ENCODE measurements around the gene NAT10.

Gene NAT10

DNA sequence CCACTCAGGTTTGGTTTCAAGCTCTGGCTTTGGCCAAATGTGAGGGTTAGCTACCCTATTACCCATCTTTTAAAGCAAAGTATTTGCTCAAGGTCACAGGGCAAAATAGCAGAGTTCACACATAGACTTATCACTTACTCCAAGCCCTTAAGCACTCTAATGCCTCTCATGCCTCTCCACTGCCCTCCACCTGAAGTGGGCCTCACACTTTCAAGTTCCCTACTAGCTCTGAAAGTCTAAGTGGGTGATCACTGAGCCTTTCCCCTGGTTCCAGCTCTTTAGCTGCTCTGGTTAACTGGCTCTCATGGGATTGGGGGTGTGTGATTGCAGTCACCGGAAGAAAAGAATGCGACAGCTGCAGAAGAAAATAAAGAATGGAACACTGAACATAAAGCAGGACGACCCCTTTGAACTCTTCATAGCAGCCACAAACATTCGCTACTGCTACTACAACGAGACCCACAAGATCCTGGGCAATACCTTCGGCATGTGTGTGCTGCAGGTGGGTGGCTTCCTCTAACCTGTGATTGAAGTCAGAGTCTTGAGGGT lies 6.4 kb downstream of the NAT10 start:
- DNase-seq, result no peak

DNA sequence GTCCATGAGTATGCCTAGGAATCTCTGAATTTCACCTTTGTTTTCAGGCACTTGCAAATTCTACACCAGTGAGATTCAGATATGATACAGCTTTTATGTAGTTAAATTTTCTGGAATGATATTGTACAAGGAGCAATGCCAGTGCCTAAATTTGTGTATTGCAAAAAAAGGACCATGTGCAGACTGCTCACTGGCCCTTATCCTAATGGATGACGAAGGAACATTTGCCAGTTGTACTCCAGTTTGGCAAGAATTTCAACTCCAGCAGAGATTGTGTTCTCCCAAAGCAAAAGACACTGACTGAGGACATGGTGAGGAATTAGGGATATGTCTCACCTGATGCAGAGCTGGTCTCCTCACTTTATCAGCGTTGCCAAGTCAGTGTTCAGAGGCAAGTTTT lies 8.6 kb downstream of the NAT10 start:
- DNase-seq, result no peak

DNA sequence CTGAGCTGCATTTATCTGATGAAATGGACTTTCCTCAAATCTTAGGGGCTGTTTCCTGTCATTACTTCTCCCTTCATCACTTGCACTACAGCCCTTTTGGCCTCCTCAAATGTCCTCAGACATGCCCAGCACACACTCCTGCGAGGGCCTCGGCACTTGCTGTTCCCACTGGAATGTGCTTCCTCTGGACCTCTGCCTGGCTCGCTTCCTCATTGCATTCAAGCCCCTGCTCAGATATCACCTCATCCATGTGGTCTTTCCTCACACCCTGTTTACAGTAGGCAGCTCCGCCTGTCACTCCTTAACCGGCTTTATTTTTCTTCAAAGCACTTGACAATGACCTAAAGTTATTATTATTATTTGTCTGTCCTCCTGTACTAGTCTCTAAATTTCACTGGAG lies 9.0 kb downstream of the NAT10 start:
- DNase-seq, result no peak

DNA sequence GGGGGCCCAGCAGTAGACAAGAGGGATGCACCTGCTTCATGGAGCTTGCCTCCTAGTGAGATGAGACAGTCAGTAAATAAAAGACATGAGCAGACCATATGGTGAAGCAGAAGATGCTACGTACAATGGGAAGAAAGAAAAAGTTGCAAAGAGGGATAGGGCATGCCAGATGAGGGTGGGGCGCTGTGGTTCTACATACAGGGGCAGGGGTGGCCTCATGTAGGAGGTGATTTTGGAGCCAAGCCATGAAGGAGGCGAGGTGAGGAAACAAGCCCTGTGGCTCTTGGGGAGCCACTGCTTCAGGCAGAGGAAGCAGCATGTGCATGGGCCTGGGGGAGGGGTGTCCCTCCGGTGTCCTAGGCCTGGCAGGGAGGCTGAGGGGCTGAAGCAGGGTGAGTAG lies 15.2 kb downstream of the NAT10 start:
- DNase-seq, result no peak

DNA sequence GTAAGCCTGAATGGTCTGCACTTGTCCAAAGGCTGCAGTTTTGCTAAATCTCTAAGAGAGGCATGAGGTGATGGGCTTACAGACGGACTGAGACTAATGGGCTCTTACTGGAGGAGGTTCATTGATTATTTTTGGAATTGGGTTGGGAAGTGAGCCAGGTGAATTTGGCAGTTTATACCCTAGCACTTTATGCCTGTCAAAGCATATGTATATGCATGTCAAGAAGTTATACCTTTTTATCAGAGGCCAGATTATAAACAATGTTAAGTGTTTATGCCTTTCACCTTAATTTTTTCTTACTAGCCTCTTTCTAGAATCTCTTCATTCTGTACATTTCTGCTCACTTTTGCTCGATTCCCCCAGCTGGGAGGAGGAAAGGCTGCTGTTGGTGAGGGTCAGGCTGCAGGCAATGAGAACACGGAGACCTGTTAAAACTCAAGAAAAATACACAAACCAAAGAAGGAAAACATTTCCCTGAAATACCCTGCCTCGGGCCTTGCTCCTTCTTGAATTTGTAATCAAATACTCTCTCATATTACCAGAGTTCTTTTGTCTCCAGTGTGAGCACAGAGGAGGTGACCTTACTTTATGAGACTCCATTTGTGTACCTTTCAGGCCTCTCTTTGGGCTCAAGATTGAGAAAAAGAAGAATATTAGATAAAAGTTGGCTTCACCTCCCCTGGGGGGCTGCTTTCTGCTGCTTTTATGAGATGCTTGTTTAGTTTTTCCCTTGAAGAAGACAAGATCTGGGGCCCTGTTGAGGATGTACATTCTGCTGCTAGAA lies 19.6 kb downstream of the NAT10 start:
- DNase-seq, result no peak

DNA sequence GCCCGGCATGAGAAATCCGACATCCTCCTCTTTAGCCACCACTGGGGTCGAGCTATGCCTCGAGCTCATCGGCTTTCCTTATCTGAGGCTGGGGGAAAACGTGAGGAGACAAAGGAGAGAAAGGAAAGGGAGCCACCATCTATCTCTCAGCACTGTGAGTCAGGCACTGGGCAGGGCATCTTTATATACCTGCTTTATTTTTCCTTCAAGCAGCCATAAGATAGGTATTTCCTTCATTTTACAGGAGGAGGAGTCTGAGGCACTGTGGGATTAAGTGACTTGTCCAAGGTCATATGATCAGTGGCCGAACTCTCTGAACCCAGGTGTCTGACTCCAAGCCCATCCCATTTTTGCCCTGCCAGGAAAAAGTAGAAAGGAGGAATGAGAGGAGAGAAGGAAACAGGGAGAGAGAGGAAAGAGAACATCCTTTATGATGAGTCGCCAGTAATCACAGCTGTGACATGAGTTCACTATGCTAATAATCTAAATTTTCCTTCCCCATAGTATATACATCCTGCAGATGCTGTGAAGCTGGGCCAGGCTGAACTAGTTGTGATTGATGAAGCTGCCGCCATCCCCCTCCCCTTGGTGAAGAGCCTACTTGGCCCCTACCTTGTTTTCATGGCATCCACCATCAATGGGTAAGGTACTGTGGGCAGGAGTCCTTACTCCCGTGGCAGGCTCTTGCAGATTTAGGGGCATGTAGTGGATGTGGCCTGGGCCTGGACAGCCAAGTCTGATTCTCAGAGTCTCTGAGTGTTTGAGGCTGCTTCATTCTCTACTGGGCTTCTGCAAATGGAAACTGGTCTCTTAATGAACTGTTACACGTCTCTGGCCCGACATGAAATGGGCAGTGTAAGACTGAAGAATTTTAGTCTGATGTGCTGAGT lies 21.8 kb downstream of the NAT10 start:
- no peak for DNase-seq

DNA sequence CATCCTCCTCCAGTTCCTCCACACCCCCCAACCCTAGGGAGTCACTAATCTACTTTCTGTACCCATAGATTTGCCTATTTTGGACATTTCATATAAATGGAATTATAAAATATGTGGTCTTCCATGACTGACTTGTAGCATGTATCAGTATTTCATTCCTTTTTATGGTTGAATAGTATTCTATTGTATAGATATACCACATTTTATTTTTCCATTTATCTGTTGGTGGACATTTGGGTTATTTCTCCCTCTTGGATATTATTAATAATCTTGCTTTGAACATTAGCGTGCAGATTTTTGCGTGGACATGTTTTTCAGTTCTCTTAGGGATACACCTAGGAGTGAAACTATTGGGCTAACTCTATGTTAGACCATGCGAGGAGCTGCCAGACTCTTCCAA lies 23.4 kb downstream of the NAT10 start:
- no peak for DNase-seq

DNA sequence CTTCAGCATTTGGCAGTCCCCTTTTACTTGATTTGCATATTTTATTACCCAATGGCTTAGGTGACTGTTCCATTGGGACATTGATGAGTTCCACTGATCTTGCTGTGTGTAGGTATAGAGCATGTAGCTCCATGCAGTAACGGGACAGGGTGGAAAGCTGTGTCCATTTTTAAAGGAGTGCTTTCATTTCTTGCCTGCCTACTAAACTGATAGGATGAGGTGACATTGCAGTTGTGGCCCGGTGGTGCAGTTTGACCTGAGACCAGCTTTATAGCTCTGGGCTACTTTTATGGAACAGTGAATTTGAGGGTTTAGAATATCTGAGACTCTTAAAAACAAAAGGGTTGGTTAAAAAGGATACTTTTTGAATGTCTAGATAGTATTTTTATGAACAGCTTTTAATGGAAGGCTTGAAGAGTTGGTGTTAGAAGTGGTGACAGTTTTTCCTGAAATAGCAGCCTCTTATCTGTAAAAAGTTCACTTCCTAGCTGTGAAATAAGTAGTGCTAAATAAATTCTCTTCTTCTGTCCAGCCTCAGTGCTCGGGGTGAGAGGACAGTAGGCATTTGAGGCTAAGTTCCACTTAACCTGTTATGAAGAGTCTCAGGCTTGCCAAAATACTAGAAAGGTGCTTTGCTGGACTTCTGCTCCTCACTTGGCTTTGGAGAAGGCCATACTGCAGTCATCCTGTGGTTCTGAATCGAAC lies 27.0 kb downstream of the NAT10 start:
- no peak for DNase-seq

DNA sequence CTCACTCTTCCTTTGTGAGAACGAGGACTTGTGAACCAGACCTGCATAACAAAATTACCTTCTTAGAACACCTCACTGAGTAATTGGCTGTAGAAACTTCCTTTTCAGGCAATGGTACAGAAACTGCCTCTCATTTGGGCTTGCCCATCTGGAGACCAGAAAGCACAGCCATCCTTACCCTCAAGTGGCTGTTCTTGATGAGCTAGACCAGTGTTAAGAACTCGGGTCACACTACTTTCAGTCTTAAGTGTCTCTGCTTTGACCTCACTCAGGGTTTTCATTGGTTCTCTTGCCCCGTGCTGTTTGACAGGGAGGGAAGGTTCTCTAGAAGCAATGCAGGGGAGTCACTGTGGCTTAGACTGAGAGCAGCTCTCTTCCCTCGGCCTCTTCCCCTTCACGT lies 29.3 kb downstream of the NAT10 start:
- no peak for DNase-seq

DNA sequence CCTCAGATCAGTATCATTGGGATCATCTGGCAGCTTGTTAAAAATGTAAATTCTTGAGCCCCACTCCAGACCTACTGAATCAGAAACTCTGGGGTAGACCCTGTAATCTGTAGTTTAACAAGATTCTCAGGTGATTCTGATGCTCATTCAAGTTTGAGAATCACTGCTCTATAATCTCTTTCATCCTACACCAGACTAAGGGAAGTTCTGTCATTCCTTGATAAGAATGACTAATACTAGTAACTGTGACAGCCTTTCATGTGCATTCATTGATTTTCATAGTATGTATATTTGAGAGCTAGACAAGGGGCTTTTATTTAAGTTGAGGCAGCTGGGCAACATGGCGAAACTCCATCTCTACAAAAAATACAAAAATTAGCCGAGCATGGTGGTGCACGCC lies 30.0 kb downstream of the NAT10 start:
- no peak for DNase-seq

DNA sequence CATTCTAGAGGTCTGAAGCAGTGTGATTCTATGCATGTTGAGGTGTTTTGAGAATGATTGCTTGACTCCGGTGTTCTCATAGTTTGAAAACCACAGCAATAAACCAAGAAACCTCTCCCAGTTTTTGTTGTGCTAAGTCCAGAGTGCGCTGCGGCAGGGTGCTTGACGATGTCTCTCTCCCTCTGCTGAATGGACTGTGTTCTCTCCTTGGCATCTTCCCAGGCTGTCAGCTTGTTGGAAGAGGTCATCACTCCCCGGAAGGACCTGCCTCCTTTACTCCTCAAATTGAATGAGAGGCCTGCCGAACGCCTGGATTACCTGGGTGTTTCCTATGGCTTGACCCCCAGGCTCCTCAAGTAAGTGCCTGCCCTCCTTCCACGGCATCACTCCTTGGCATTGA lies 31.0 kb downstream of the NAT10 start:
- no peak for DNase-seq

DNA sequence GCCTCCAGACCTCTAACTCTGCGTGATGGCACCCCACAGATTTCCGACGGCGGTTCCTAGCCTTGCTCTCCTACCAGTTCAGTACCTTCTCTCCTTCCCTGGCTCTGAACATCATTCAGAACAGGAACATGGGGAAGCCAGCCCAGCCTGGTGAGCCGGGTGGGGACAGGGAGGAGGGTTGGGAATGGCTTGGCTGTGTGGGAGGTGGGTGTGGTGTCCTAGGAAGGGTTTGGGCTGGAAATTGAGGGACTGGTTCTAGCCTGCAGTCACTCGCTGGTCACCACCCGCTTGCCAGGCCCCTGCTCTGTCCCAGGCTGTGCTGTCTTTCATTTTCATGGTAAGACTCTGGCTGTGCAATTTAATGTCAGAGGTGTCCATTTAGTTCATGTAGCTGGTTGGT lies 33.9 kb downstream of the NAT10 start:
- DNase-seq, result no peak

DNA sequence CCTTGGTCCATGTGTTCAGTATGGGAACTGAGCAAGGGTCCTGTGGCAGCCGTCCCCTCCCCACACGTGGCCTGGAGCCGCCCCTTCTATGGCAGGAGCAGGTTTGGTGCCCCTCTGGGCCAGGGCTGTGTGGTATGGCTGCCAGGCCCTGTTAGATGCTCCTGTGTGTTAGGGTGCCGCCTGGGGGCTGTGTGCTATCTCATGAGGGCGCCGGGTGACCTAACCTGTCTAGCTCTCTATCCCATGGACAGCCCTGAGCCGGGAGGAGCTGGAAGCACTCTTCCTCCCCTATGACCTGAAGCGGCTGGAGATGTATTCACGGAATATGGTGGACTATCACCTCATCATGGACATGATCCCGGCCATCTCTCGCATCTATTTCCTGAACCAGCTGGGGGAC lies 34.7 kb downstream of the NAT10 start:
- DNase-seq, result no peak

DNA sequence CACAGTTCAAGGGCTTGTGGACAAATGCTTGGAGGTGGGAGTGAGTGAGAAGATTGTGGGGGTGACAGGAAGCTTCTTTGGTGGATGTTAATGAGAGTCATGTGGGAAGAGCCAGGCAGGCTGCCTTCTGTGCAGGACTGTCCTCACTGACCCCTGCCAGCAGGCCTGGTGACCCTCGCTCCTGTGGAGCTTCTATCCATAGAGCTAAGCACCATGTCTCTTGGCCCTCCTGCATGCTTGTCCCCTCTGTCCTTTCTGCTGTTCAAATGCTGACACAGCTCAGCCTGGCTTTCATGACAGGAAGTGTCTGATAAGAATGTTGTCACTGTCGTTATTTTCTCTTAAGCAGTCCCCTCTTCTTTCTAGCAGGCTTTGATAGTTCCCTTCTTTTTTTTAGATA lies 37.6 kb downstream of the NAT10 start:
- no peak for DNase-seq

DNA sequence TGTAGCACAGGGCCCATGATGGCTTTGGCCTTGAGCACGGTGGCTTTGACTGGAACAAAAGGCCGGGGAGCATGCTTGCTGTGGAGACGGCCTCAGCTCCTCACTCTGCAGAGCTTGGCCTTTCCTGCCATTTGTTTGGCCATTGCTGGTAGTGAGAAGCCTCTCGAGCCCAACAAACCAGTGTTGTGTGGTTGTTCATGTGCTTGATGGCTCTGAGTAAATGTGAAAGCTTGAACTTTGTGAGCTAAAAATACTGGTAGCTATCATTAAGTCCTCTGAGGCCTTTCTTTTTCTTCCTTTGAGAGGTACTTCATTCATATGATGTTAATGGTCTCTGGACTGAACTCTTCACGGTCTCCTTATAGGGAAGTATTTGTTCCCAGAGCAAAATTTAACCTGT lies 39.6 kb downstream of the NAT10 start:
- DNase-seq, result no peak

DNA sequence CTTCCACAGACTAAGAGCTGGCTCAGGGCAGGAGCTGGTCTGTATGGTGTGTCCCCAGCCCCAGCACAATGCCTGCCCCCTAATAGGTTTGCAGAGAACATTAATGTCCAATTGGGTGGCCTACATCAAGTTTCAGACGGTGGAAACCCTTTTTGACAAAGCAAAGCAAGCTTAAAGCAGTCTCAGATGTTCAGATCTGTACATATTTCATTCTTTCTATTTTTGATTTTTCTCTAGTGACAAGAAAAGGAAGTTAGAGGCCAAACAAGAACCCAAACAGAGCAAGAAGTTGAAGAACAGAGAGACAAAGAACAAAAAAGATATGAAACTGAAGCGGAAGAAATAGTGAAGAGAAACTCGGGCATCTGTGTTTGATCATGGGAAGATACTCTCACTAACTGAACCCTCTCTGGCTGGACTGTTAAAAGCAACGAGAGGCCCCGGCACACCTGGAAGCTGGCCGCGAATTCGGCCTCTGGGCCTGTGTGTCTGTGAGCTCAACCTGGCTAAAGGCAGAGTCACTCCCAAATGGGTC lies 40.5 kb downstream of the NAT10 start:
- no peak for DNase-seq

DNA sequence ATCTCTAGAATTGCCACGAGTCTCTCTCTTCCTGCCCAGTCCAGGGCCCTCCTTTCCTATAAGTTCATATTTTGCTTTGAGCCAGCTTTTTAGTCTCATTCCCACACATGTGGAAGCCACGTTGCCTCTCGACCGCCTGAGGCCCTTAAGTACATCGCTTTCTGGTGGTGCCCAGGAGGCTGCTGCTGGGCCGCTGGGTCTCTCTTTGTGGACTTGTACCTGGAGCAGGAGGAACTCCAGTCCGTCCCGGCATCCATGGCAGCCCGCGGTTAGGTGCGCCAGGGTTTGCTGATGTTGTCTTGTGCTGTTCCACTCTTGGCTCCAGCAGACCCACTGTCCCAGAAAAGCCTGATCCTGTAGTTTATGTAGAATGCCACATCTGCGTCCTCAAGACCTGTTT lies 41.0 kb downstream of the NAT10 start:
- no peak for DNase-seq

DNA sequence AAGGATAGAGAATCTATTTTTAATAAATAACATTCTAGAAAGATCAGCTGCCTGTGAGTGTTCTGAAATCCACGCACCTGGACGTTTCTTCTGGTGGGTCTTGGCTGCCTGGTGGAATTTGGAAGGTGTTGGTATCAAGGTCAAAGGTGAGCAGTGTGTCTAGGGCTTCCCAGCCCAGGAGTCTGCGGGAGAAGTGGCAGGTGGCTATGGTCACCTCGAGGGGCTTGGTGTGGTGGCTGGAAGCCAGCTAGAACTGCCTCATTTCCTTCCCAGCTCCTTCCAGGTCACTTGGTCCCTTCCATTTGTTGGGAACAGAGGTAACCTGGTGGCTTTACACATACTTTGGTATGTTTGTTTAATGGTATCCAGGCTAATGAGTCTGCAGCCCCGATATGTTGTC lies 41.4 kb downstream of the NAT10 start:
- no peak for DNase-seq

DNA sequence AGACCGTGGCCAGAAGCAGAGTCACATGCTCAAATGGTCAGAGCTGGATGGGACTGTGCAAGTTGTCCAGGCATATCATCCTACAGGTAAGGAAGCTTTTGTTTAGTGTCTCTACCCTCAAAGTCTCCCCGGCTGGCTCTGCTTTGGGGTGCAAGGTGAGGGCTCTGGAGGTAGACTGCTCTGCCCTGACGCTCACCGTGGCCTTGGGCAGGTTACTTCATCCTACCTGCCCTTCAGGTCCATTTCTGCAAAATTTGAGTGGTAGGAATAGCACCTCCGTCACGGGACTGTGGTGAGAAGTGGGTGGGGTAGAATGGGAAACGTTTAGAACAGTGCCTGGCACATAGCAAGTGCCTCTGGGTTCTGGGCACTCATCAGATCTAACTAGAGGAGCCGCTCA lies 42.2 kb downstream of the NAT10 start:
- DNase-seq, result no peak

DNA sequence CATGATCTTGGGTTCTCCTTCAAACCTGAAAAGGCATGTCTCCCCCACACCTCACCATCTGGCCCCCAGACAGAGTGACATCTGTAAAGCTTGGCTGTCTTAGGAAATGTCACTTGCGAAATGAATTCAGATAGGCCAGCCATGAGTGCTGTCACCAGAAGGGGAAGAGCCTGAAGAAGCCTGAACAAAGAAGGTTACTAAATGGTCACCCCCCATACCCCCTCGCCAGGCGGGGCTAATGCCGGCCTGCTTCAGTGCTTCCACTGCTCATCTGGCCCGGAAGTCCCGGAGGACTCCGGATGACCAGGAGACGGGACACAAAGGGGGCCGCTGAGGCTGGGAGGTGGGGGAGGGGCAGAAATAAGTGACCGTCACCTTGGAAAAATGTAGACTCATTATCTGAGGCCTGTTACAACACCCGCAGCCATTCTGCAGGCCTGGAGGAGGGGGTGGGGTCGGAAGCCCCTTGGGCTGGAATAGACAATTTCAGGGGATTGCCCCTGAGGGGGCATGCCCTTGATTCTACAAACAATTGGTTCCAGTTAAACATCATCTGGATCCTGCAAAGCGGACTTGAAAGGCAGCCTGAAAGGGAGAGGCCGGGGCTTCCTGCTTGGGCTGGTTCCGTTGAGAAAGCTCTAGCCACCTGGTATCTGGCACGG lies 43.2 kb downstream of the NAT10 start:
- DNase-seq, result no peak

DNA sequence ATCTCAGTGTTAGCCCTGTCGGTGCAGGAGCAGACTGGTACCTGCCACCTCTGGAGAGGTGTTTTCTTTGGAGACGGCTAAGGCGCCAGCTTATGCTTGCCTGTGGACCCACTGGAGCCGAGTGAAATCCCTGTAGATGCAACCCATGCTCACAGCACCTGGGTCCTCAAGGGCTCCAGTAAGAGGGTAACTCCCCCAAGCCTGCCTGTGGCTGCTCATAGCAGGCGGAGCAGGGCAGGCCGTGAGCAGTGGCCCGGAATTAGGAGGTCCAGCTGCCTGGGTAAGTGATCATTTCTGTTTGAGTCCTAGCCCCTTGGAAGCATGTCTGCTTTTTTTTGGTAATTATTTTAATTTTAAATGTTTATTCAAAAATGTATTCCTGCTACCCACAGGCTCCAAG lies 43.8 kb downstream of the NAT10 start:
- no peak for DNase-seq

DNA sequence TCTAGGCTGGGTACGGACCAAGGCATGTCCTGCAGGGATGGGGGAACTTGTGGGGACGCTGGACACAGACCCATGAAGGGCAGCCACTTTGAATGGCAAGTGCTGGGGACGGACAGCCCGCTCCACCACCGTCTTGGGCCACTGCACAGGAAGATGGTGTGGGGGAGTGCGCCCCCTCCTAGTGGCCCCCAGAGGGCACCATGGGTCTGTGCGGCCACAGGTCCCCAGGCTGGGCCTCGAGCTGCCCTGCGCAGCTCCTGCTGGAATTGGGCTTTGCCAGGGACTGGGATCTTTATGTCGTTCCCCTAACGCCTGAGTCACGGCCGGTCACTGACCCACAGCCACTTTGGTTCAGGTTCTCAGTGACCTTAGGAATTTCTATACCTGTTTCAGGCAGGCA lies 44.4 kb downstream of the NAT10 start:
- no peak for DNase-seq
